H9 (cell line): ENCODE measurements around the gene PRMT7. TPM values are rescaled to one million over a fixed set of nuclear protein-coding genes. Genes with fewer than 3 reads are reported as not detected.

Source experiments
- DNase-seq: peaks from one replicate; pipeline ENCODE4 v3.0.0-alpha.2; 2017
- H2AFZ ChIP-seq: one replicate; pipeline ENCODE4 v1.6.1; 2013; ENCODE audit warnings: mild to moderate bottlenecking, low read length, control low read depth, moderate library complexity
- H2AK5ac ChIP-seq: 2 replicates; pipeline ENCODE4 v1.6.1; 2013; ENCODE audit warnings: low read length, control low read depth, mixed read lengths; ENCODE audit not compliant: insufficient read length
- H2BK120ac ChIP-seq: one replicate; pipeline ENCODE4 v1.6.1; 2013; ENCODE audit warnings: low read depth, mild to moderate bottlenecking, low read length, control low read depth, inconsistent platforms; ENCODE audit not compliant: poor library complexity, severe bottlenecking
- H2BK12ac ChIP-seq: 2 replicates; pipeline ENCODE4 v1.6.1; 2013; ENCODE audit warnings: low read length, control low read depth, mixed read lengths, low read depth; ENCODE audit not compliant: insufficient read length
- H2BK15ac ChIP-seq: 2 replicates; pipeline ENCODE4 v1.6.1; 2013; ENCODE audit warnings: low read depth, low read length, control low read depth
- H2BK20ac ChIP-seq: one replicate; pipeline ENCODE4 v1.6.1; 2013; ENCODE audit warnings: low read depth, mild to moderate bottlenecking, low read length, control low read depth, inconsistent platforms; ENCODE audit not compliant: poor library complexity, severe bottlenecking
- H2BK5ac ChIP-seq: 2 replicates; pipeline ENCODE4 v1.6.1; 2013; ENCODE audit warnings: low read length, control low read depth, mixed read lengths; ENCODE audit not compliant: insufficient read length
- H3K14ac ChIP-seq: 2 replicates; pipeline ENCODE4 v1.6.1; 2013; ENCODE audit warnings: low read length, control low read depth; ENCODE audit not compliant: insufficient read depth
- H3K18ac ChIP-seq: 2 replicates; pipeline ENCODE4 v1.6.1; 2013; ENCODE audit warnings: low read depth, mild to moderate bottlenecking, mixed read lengths, low read length, control low read depth; ENCODE audit not compliant: insufficient read length
- H3K23ac ChIP-seq: 2 replicates; pipeline ENCODE4 v1.6.1; 2013; ENCODE audit warnings: low read length, control low read depth, mixed read lengths, low read depth; ENCODE audit not compliant: insufficient read length
- H3K23me2 ChIP-seq: 2 replicates; pipeline ENCODE4 v1.6.1; 2013; ENCODE audit warnings: low read depth, mild to moderate bottlenecking, mixed read lengths, low read length, control low read depth; ENCODE audit not compliant: insufficient read length, poor library complexity, severe bottlenecking
- H3K27ac ChIP-seq: 2 replicates; pipeline ENCODE4 v1.5.1; 2013; ENCODE audit warnings: low read length, control low read depth, mixed read lengths, low read depth; ENCODE audit not compliant: insufficient read length
- H3K27me3 ChIP-seq: 2 replicates; pipeline ENCODE4 v1.6.1; 2013; ENCODE audit warnings: low read length, control low read depth, inconsistent platforms; ENCODE audit not compliant: insufficient read depth
- H3K4ac ChIP-seq: 2 replicates; pipeline ENCODE4 v1.6.1; 2013; ENCODE audit warnings: low read depth, mild to moderate bottlenecking, control low read depth, inconsistent platforms, low read length, moderate library complexity
- H3K4me1 ChIP-seq: 2 replicates; pipeline ENCODE4 v1.6.1; 2013; ENCODE audit warnings: low read length, control low read depth, inconsistent platforms; ENCODE audit not compliant: insufficient read depth
- H3K4me2 ChIP-seq: 2 replicates; pipeline ENCODE4 v1.6.1; 2013; ENCODE audit warnings: low read length, control low read depth, mixed read lengths; ENCODE audit not compliant: insufficient read length, insufficient read depth
- H3K56ac ChIP-seq: 2 replicates; pipeline ENCODE4 v1.6.1; 2013; ENCODE audit warnings: low read depth, mild to moderate bottlenecking, mixed read lengths, low read length, control low read depth; ENCODE audit not compliant: insufficient read length
- H3K79me1 ChIP-seq: 2 replicates; pipeline ENCODE4 v1.6.1; 2013; ENCODE audit warnings: low read depth, mild to moderate bottlenecking, moderate library complexity, low read length, control low read depth, inconsistent platforms; ENCODE audit not compliant: insufficient read depth, poor library complexity, severe bottlenecking
- H3K79me2 ChIP-seq: 2 replicates; pipeline ENCODE4 v1.6.1; 2013; ENCODE audit warnings: low read length, control low read depth, inconsistent platforms; ENCODE audit not compliant: insufficient read depth
- H3K9ac ChIP-seq: 2 replicates; pipeline ENCODE4 v1.6.1; 2013; ENCODE audit warnings: low read length, control low read depth, mixed read lengths; ENCODE audit not compliant: insufficient read length; ENCODE audit errors: extremely low read depth
- H3K9me3 ChIP-seq: one replicate; pipeline ENCODE4 v1.6.1; 2013; ENCODE audit warnings: low read depth, low read length, inconsistent platforms; ENCODE audit not compliant: control insufficient read depth
- H3T11ph ChIP-seq: one replicate; pipeline ENCODE4 v1.6.1; 2013; ENCODE audit warnings: mild to moderate bottlenecking, low read length, control low read depth, inconsistent platforms
- H4K20me1 ChIP-seq: one replicate; pipeline ENCODE4 v1.6.1; 2013; ENCODE audit not compliant: control insufficient read depth, insufficient read length, insufficient read depth
- H4K5ac ChIP-seq: 2 replicates; pipeline ENCODE4 v1.6.1; 2013; ENCODE audit warnings: low read depth, mild to moderate bottlenecking, mixed read lengths, low read length, control low read depth; ENCODE audit not compliant: insufficient read length
- H4K8ac ChIP-seq: replicated peaks from 2 replicates; pipeline ENCODE4 v1.6.1; 2013; ENCODE audit warnings: low read length, control low read depth, mixed read lengths, low read depth; ENCODE audit not compliant: insufficient read length
- H4K91ac ChIP-seq: 2 replicates; pipeline ENCODE4 v1.6.1; 2013; ENCODE audit warnings: low read depth, mild to moderate bottlenecking, moderate library complexity, mixed read lengths, low read length, control low read depth; ENCODE audit not compliant: insufficient read length
- H3K27ac Mint-ChIP-seq, 3 experiments: 2 replicates in 2 of 3; 3 replicates in 1 of 3; pipeline ENCODE4 v1.8.0; 2020 to 2021; ENCODE audit warnings: mixed read lengths in 3 of 3, mild to moderate bottlenecking in 1 of 3, moderate library complexity in 1 of 3
- H3K27me3 Mint-ChIP-seq: 2 replicates; pipeline ENCODE4 v1.8.0; 2021; ENCODE audit warnings: low read depth, mild to moderate bottlenecking, moderate library complexity, mixed read lengths
- H3K36me3 Mint-ChIP-seq, 3 experiments: 2 replicates in 2 of 3; 3 replicates in 1 of 3; pipeline ENCODE4 v1.8.0; 2020 to 2021; ENCODE audit warnings: low read depth in 3 of 3, mixed read lengths in 3 of 3; ENCODE audit not compliant: insufficient read depth in 1 of 3
- H3K4me1 Mint-ChIP-seq, 2 experiments: 2 replicates each; pipeline ENCODE4 v1.8.0; 2020; ENCODE audit warnings: mixed read lengths in 2 of 2
- H3K4me3 Mint-ChIP-seq, 2 experiments: 2 replicates in 1 of 2; 3 replicates in 1 of 2; pipeline ENCODE4 v1.8.0; 2020 to 2021; ENCODE audit warnings: mild to moderate bottlenecking in 2 of 2, mixed read lengths in 2 of 2, moderate library complexity in 1 of 2
- H3K9me3 Mint-ChIP-seq, 2 experiments: 2 replicates in 1 of 2; 3 replicates in 1 of 2; pipeline ENCODE4 v1.8.0; 2020; ENCODE audit warnings: mild to moderate bottlenecking in 2 of 2, mixed read lengths in 2 of 2, moderate library complexity in 1 of 2
- CTCF ChIP-seq: fragments of 200-600 bp; sonication (generic); conservative IDR thresholded peaks from 3 replicates; pipeline ENCODE4 v1.8.0; 2021; ENCODE audit warnings: antibody characterized with exemption, mild to moderate bottlenecking
- WGBS: extraction: QIAGEN DNeasy Blood & Tissue Kit; methylation state at CpG from one replicate; pipeline ENCODE4 v1.1.7; 2013; ENCODE audit warnings: missing lambda C conversion rate, low lambda C conversion rate, mixed read lengths; ENCODE audit not compliant: insufficient read length; ENCODE audit errors: extremely low coverage; 5-methylcytosine and 5-hydroxymethylcytosine counted together
- total RNA-seq: library from RNA; stranded (reverse); gene quantifications from 2 replicates; pipeline ENCODE4 v1.2.1, GENCODE V29; 2021

Gene PRMT7
- total RNA-seq, 1 experiment from 2014 or later, result 56.6 TPM

- Histone ChIP-seq H2BK120ac (no peak overlapping the region), H3K56ac (no peak overlapping the region), H3K23ac (no peak overlapping the region), H3K4me2 (no peak overlapping the region), H3K18ac (no peak overlapping the region), H3K27me3 (no peaks in the 10 kb centered on the region), H4K20me1 (peaks cover 3% of the 10 kb centered on the region), H3T11ph (no peak overlapping the region), H2AFZ (no peak overlapping the region), H4K91ac (no peak overlapping the region), H3K4me1 (no peaks in the 10 kb centered on the region), H4K8ac (no peak overlapping the region), H2BK15ac (no peak overlapping the region), H3K9ac (no peak overlapping the region), H2BK20ac (no peak overlapping the region), H3K79me2 (no peaks in the 10 kb centered on the region), H2BK12ac (no peak overlapping the region), H3K14ac (no peak overlapping the region), H3K79me1 (no peaks in the 10 kb centered on the region), H3K9me3 (no peaks in the 10 kb centered on the region), H3K23me2 (no peaks in the 10 kb centered on the region), H2BK5ac (no peak overlapping the region), H2AK5ac (no peak overlapping the region), H3K4ac (no peak overlapping the region), H4K5ac (no peak overlapping the region), H3K27ac (no peak overlapping the region)
- no peak for TF ChIP-seq CTCF
- Mint-ChIP-seq H3K9me3 (no peaks in the 10 kb centered on the region; a peak in 1 of 5 replicates), H3K27me3 (no peaks in the 10 kb centered on the region), H3K4me3 (no peak overlapping the region), H3K4me1 (peaks cover 5 to 8% of the 10 kb centered on the region in 2 experiments), H3K27ac (no peak overlapping the region), H3K36me3 (peaks cover 31 to 84% (median 74%) of the 10 kb centered on the region in 3 experiments; a peak in 6 of 7 replicates)
- DNase-seq, result no peak
- no CpG with 5 or more reads among the region's 11 CpGs for WGBS
Observed at GRCh38 chr16:68344252-68344651, 33.4 kb downstream of the PRMT7 start.
